Left renal pelvis (tissue), 4 donors: Measurements from ENCODE around the gene GCN1. TPM values are rescaled to one million over a fixed set of nuclear protein-coding genes. Genes with fewer than 3 reads are reported as not detected.

Source experiments
- DNase-seq, 4 donors: peaks; one replicate each; pipeline ENCODE4 v3.0.0-alpha.2; 2013; ENCODE audit warnings: low read depth in 4 of 4, low spot score in 3 of 4
- polyA plus RNA-seq, 4 donors: library from polyadenylated mRNA; unstranded; fragments of 120-200 nt; gene quantifications; one replicate each; pipeline ENCODE4 v1.2.1, GENCODE V29; 2013; ENCODE audit not compliant: insufficient read length in 4 of 4

The GCN1 gene
- polyA plus RNA-seq, 4 donors, result 46.8 to 66.2 (median 51.2) TPM

- DNase-seq, result no peak
Observed at GRCh38 chr12:120150919-120151525, 43.5 kb downstream of the GCN1 start.

GRCh38 chr12:120148011-120148410 is 46.5 kb downstream of the GCN1 start:
- DNase-seq, result no peak

GRCh38 chr12:120145164-120145563 is 49.4 kb downstream of the GCN1 start:
- no peak for DNase-seq

- DNase-seq, result no peak
Observed at GRCh38 chr12:120144215-120144614, 50.3 kb downstream of the GCN1 start.

- no peak for DNase-seq
Observed at GRCh38 chr12:120142231-120142877, 52.2 kb downstream of the GCN1 start.

GRCh38 chr12:120141336-120141735 is 53.2 kb downstream of the GCN1 start:
- DNase-seq, result no peak

GRCh38 chr12:120140603-120141002 is 53.9 kb downstream of the GCN1 start:
- no peak for DNase-seq

- no peak for DNase-seq
Observed at GRCh38 chr12:120139958-120140357, 54.6 kb downstream of the GCN1 start.

GRCh38 chr12:120138366-120138765 is 56.1 kb downstream of the GCN1 start:
- DNase-seq, result no peak

- no peak for DNase-seq
Observed at GRCh38 chr12:120137833-120138232, 56.7 kb downstream of the GCN1 start.

GRCh38 chr12:120136093-120136770 is 58.3 kb downstream of the GCN1 start:
- DNase-seq, result no peak

GRCh38 chr12:120134307-120134980 is 60.1 kb downstream of the GCN1 start:
- DNase-seq, result no peak

GRCh38 chr12:120132863-120133385 is 61.6 kb downstream of the GCN1 start:
- DNase-seq, result no peak

- DNase-seq, result no peak
Observed at GRCh38 chr12:120132054-120132836, 62.3 kb downstream of the GCN1 start.

- no peak for DNase-seq
Observed at GRCh38 chr12:120131116-120131515, 63.4 kb downstream of the GCN1 start.

- no peak for DNase-seq
Observed at GRCh38 chr12:120130011-120130410, 64.5 kb downstream of the GCN1 start.

GRCh38 chr12:120126635-120127005 is 67.9 kb downstream of the GCN1 start:
- no peak for DNase-seq

GRCh38 chr12:120125792-120126634 is 68.5 kb downstream of the GCN1 start:
- no peak for DNase-seq

GRCh38 chr12:120125029-120125428 is 69.5 kb downstream of the GCN1 start:
- DNase-seq, result no peak
